ENCODE results near the gene ARRDC2.
"Not testable (repeated sequence)": the region's sequence is repeated elsewhere in the genome, so short reads cannot be mapped to it uniquely, and the experiment has no call there.

The ARRDC2 gene

DNA sequence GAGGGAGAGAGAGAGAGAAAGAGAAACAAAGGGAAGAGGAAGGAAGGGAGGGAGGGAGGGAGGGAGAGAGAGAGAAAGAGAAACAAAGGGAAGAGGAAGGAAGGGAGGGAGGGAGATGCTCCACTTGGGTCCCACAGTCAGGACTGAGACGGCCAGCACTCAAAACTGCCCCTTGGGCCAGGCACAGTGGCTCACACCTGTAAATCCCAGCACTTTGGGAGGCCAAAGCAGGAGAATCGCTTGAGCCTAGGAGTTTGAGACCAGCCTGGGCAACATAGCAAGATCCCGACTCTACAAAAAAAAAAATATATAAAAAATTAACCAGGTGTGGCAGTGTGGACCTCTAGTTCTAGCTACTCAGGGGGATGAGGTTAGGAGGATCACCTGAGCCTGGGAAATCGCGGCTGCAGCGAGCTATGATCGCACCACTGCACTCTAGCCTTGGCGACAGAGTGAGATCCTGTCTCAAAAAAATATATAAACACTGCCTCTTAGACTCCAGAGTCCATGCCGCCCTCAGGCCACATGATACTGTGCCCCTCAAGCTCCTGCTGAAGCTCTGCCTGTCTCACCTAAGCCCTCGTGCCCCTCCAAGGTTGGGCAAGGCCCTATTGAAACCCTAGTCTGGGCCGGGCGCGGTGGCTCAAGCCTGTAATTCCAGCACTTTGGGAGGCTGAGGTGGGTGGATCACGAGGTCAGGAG, 8.4 kb downstream of the ARRDC2 start:
- DNase-seq (ENCODE audit: low read depth): no peak

DNA sequence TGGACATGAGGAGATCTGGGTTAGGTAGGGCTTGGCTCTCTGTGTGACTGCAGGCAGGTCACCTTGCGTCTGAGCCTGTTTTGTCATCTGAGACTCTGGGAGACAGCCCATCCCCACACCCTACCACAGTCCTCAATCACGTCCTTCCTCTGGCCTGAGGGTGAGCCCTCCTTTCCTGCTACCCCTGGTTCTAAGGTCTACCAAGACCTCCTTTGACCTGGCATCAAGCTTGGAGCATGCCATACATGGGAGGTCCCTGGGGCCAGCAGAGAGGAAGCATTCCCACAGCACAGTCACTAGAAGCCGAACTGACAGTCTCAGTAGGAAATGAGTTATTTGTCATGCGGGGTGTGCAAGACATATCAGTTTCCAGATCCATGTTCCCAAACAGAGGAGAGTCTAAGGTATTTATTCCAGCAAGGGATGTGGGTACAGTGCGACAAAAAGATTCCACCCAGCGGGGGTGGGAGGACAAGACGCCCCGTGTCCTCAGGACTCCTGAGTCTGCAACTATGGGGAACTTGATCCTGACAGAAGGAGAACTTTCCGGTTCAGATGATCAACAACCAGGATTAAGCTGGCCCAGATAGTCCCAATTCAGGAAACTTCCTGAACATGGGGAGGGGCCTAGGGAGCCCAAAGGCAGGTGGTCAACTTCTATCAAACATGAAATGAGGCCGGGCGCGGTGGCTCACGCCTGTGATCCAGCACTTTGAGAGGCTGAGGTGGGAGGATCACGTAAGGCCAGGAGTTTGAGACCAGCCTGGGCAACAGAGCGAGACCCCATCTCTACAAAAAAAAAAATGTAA, 9.5 kb downstream of the ARRDC2 start:
- no peak for DNase-seq (ENCODE audit: low read depth)

GRCh38 chr19:18020212-18021085, 12.5 kb downstream of the ARRDC2 start:
- no peak for DNase-seq (ENCODE audit: low read depth)

DNA sequence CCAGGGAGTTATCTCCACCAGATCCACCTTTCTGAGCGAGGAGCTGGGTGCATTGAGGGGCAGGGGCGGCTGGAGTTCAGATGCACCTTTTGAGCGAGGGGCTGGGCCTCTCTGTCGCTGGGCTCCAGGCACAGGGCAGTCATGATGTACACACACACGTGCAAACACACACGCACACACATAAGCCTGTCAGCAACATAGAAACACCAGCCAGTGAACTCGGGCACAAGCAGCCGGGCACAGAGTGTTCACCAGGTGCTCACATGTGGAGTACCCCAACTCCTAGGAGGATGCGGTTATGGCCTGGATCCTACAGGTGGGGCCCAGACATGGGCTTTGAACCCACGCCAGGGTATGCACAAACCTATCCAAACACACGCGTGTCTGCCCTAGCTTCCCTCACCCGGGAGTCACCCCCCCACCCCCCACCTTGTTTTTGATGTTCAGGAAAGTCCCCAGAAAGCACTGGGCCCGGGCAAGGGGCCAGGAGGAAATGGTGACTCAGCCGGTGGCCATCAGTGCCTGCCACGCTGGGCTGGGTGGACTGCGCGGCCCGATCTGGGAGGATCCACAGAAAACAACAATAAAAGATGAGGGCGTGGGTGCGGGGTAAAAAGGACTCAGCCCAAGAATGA, 13.3 kb downstream of the ARRDC2 start:
- DNase-seq (ENCODE audit: low read depth): no peak

DNA sequence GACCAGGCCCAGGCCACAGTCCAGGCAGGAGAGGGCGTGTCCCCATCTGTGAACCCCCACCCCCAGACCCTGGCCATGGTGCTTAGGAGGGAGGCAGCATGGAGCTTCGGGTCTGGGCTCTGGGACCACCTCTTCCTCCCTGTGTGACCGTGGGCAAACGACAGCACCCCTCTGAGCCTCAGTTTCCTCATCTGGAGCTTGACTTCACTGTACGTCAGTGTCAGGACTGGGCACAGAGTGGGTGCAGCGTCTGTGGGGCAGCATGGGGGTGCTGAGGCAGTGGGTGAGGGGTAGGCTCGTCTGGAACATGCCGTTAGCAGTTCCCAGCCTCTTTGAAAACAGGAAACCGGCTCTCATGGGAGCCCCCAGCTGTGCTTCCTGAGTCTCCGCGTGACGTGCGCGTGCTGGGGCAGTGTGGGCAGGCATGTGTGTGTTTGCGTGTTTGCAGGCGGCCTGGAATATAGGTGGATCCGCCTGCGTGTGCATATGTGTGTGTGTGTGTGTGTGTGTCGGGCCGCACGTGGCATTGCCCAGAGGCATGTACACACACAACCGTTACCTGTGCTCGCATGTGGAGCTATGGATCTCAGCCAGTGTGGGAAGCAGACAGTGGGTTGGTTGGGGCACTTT, 15.8 kb downstream of the ARRDC2 start:
- DNase-seq (ENCODE audit: low read depth): no peak

- DNase-seq (ENCODE audit: low read depth): no peak
These were observed 19.2 kb downstream of the ARRDC2 start for GRCh38 chr19:18027151-18027550.

GRCh38 chr19:18029617-18030338, 21.8 kb downstream of the ARRDC2 start:
- DNase-seq (ENCODE audit: low read depth): no peak

DNA sequence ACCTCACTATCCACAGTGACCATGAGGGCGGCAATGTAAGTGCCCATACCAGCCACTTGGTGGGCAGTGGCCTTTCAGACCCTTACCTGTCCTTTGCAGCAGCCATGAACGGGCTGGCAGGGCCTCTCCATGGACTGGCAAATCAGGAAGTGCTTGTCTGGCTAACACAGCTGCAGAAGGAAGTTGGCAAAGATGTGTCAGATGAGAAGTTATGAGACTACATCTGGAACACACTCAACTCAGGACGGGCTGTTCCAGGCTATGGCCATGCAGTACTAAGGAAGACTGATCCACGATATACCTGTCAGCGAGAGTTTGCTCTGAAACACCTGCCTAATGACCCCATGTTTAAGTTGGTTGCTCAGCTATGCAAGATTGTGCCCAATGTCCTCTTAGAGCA, 23.4 kb downstream of the ARRDC2 start:
- not testable (repeated sequence) for DNase-seq (ENCODE audit: low read depth)

DNA sequence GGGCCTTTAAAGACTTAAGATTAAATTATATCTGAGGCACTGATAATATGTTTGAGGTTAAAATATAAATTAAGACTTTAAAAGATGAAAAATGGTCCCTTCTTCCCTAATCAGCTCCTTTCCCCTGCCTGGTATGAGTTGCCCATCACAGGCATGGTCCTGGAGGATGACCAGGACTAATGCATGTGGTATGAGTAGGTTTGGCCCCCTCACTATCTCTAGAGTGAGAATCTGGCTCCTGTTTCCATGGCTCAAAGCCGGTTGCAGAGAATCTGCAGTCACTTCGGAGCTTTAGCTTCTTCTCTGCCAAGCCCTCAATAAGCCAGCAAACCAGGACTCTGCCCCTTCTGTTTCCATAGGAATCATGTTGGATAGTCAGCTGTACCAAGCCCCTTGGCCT, 24.1 kb downstream of the ARRDC2 start:
- DNase-seq (ENCODE audit: low read depth): not testable (repeated sequence)

GRCh38 chr19:18041054-18041453, 33.1 kb downstream of the ARRDC2 start:
- DNase-seq (ENCODE audit: low read depth): no peak

DNA sequence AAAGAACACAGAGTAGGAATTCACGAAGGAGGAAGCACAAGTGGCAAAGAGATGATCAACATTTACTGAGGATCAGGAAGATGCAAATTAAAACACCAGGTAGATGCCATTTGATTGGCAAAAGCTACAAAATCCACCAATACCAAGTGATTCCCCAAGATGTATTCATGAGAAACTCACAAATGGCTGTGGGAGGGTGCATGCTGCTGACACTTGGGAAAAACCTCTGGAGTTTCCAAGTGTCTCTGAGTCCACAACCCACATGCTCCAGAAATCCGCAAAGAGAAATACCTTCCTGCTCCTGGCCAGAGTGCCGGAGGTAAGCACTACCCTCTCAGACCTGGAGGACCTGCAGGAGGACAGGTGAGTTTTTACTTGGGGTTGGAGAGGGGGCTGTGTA, 35.7 kb downstream of the ARRDC2 start:
- DNase-seq (ENCODE audit: low read depth): no peak

DNA sequence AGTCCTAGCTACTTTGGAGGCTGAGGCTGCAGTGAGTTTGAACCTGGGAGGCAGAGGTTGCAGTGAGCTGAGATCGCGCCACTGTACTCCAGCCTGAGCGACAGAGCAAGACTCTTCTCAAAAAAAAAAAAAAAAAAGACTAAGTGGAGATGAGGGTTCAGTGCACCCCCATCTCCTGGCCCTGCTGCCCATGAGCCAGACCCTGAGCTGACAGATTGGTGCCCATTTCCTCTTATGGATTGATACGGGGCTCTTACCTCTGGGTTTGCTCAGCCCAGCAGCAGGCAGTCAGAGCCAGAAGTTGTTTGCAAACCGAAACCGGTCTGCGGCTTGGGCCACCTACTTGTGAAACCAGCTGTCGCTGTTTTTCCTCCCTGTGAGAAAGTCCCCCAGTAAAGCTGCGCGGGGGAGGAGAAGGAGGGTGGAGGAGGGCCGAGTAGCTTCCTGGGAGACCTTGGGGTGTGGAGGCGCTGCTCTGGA, 36.9 kb downstream of the ARRDC2 start:
- DNase-seq (ENCODE audit: low read depth): no peak

GRCh38 chr19:18045307-18046050, 37.5 kb downstream of the ARRDC2 start:
- no peak for DNase-seq (ENCODE audit: low read depth)

- no peak for DNase-seq (ENCODE audit: low read depth)
These were observed 38.2 kb downstream of the ARRDC2 start for GRCh38 chr19:18046059-18046718.

DNA sequence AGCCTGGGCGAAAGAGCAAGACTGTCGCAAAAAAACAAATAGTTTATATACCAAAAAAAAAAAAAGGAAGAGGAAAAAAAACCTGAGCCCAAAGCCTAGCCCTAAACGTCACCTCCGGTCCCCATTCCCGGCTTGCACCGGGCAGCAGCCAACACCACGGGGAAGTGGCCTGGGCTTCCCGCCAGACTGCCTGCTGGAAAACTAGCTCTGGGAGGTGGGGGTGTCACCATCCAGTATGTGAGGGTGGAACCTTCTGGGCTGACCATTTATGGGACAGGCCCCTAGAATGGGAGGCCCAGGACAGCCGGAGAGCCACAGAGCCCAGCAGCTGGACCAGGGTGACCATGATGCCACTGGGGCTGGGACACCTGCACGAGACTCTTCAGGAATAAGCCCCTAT, 41.4 kb downstream of the ARRDC2 start:
- no peak for DNase-seq (ENCODE audit: low read depth)

DNA sequence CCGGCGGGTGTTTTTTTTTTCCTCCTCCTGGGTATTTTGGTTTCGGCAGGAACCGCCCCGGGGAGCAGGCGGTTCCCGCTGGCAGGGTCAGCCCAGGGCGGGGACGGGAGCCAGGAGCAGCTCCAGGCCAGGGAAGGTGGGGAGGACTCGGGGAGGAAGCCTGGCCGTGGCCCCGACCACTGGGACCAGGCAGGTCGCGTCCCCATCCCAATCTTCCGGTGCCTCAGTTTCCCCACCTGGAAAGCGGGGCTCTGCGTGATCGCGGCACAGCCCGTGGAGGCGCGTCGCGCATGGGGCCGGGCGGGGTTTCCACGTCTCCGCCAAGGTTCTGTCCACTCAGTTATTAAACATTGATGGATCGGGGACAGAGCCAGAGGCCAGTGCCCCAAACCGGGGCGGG, 43.9 kb downstream of the ARRDC2 start:
- DNase-seq (ENCODE audit: low read depth): no peak

- DNase-seq (ENCODE audit: low read depth): no peak
These were observed 45.7 kb downstream of the ARRDC2 start for GRCh38 chr19:18053576-18054219.

GRCh38 chr19:18055967-18056366, 48.0 kb downstream of the ARRDC2 start:
- DNase-seq (ENCODE audit: low read depth): no peak

DNA sequence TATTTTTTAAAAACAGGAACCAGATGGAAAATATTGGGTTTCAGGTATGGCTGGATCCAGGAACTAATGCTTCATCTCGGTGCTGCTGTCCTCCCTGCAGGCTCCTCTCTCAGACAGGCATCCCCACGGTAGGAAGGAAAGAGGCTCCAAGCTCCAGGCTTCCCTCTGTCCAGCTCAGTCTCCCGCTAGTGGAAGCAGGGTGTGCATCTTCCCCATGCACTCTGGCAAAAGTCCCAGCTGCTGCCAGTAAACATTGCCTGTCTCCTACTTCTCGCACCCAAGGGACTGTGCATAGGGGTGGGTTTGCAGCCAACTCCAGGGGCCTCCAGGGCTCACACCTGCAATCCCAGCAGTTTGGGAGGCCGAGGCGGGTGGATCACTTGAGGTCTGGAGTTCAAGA, 49.6 kb downstream of the ARRDC2 start:
- DNase-seq (ENCODE audit: low read depth): no peak
